ENCODE results near the gene ATIC.
"Not testable (repeated sequence)": the region's sequence is repeated elsewhere in the genome, so short reads cannot be mapped to it uniquely, and the experiment has no call there.

Gene ATIC

GRCh38 chr2:215288112-215288815 lies 23.6 kb upstream of the ATIC start:
- no peak for DNase-seq (ENCODE audit: extremely low read depth, low read depth)
- TF ChIP-seq CTCF (IDR thresholded peaks at IDR 0.05; ENCODE audit: low read depth, low read length): no peak

- TF ChIP-seq CTCF (IDR thresholded peaks at IDR 0.05; ENCODE audit: low read depth, low read length): no peak
- no peak for DNase-seq (ENCODE audit: extremely low read depth, low read depth)
Measured at GRCh38 chr2:215290980-215291599, 20.8 kb upstream of the ATIC start.

GRCh38 chr2:215293879-215294278 lies 18.0 kb upstream of the ATIC start:
- no peak for DNase-seq (ENCODE audit: extremely low read depth, low read depth)
- no peak for TF ChIP-seq CTCF (IDR thresholded peaks at IDR 0.05; ENCODE audit: low read depth, low read length)

GRCh38 chr2:215299337-215299859 lies 12.5 kb upstream of the ATIC start:
- no peak for TF ChIP-seq CTCF (IDR thresholded peaks at IDR 0.05; ENCODE audit: low read depth, low read length)
- DNase-seq (ENCODE audit: extremely low read depth, low read depth): no peak

- no peak for DNase-seq (ENCODE audit: extremely low read depth, low read depth)
Measured at GRCh38 chr2:215301994-215302393, 9.9 kb upstream of the ATIC start.

GRCh38 chr2:215311259-215311624 lies 617 bp upstream of the ATIC start:
- DNase-seq (ENCODE audit: extremely low read depth, low read depth): not testable (repeated sequence)

More at GRCh38 chr2:215301994-215302393, 9.9 kb upstream of the ATIC start:
- TF ChIP-seq CTCF (IDR thresholded peaks at IDR 0.05; ENCODE audit: low read depth, low read length): no peak

- TF ChIP-seq CTCF (IDR thresholded peaks at IDR 0.05; ENCODE audit: low read depth, low read length): no peak
- no peak for DNase-seq (ENCODE audit: extremely low read depth, low read depth)
Measured at GRCh38 chr2:215313255-215313613, 1.4 kb downstream of the ATIC start.
